DND-41 (cell line): ENCODE results near the gene LPAR1.

Experiments
- CTCF ChIP-seq: IDR thresholded peaks from 2 replicates; pipeline ENCODE4 v1.5.1; 2012; ENCODE audit warnings: borderline replicate concordance, low read length, moderate library complexity, mild to moderate bottlenecking; ENCODE audit not compliant: poor library complexity, severe bottlenecking; ENCODE audit errors: extremely low read depth
- EZH2 ChIP-seq: IDR thresholded peaks from 3 replicates; pipeline ENCODE4 v1.6.1; 2012; ENCODE audit warnings: borderline replicate concordance, low read depth, mild to moderate bottlenecking, moderate library complexity, low read length, inconsistent platforms; ENCODE audit not compliant: severe bottlenecking

- TF ChIP-seq CTCF = no peak
- no peak for TF ChIP-seq EZH2
These were observed 101.4 kb downstream of the LPAR1 start for GRCh38 chr9:110936719-110937452.
